BLaER1 treated with 17β-estradiol and CSF1 and Interleukin-3, amounts not matched to agents 10 nM and 100 nM (cell line): ENCODE measurements around the gene CDHR2.

Source experiments
- H3K27ac ChIP-seq, 11 experiments: shearing (Covaris generic); formaldehyde crosslinking; 2 replicates each; pipeline ENCODE4 v1.8.1; 2022
- H3K27me3 ChIP-seq, 11 experiments: shearing (Covaris generic); formaldehyde crosslinking; 2 replicates each; pipeline ENCODE4 v1.8.1; 2022
- H3K36me3 ChIP-seq, 11 experiments: shearing (Covaris generic); formaldehyde crosslinking; 2 replicates each; pipeline ENCODE4 v1.8.1; 2022
- H3K4me1 ChIP-seq, 10 experiments: shearing (Covaris generic); formaldehyde crosslinking; 2 replicates each; pipeline ENCODE4 v1.8.1; 2022
- H3K4me2 ChIP-seq, 11 experiments: shearing (Covaris generic); formaldehyde crosslinking; 2 replicates each; pipeline ENCODE4 v1.8.1; 2022
- H3K4me3 ChIP-seq, 10 experiments: shearing (Covaris generic); formaldehyde crosslinking; 2 replicates each; pipeline ENCODE4 v1.8.1; 2022
- H3K9ac ChIP-seq, 11 experiments: shearing (Covaris generic); formaldehyde crosslinking; 2 replicates each; pipeline ENCODE4 v1.8.1; 2022
- H3K9me3 ChIP-seq, 11 experiments: shearing (Covaris generic); formaldehyde crosslinking; replicated peaks in 1 of 11; 2 replicates each; pipeline ENCODE4 v1.8.1; 2022
- H4K20me1 ChIP-seq, 11 experiments: shearing (Covaris generic); formaldehyde crosslinking; 2 replicates each; pipeline ENCODE4 v1.8.1; 2022
- Cebpa-rat ChIP-seq, 11 experiments: shearing (Covaris generic); IDR thresholded peaks; 2 replicates each; pipeline ENCODE4 v1.8.1; 2022

The CDHR2 gene

GRCh38 chr5:176535664-176536131 is 13.4 kb upstream of the CDHR2 start:
- H3K4me1 ChIP-seq: peaks cover 72 to 80% (median 74%) of the 10 kb centered on the region in 10 experiments
- H3K27me3 ChIP-seq: no peaks in the 10 kb centered on the region
- peak overlapping the region; percentile 76 to 95 (median 90) for H3K4me3 ChIP-seq
- peak overlapping the region; percentile 91 to 100 (median 100) for H3K27ac ChIP-seq
- peak overlapping the region; percentile 94 to 100 (median 99) for H3K9ac ChIP-seq
- no peak for TF ChIP-seq Cebpa-rat (IDR thresholded peaks at IDR 0.05)
- H4K20me1 ChIP-seq: peaks cover 30 to 45% (median 43%) of the 10 kb centered on the region in 11 experiments
- peak overlapping the region; percentile 96 to 100 (median 98) for H3K4me2 ChIP-seq
- H3K9me3 ChIP-seq: no peaks in the 10 kb centered on the region
- H3K36me3 ChIP-seq: peaks cover 12 to 27% (median 14%) of the 10 kb centered on the region in 11 experiments

DNA sequence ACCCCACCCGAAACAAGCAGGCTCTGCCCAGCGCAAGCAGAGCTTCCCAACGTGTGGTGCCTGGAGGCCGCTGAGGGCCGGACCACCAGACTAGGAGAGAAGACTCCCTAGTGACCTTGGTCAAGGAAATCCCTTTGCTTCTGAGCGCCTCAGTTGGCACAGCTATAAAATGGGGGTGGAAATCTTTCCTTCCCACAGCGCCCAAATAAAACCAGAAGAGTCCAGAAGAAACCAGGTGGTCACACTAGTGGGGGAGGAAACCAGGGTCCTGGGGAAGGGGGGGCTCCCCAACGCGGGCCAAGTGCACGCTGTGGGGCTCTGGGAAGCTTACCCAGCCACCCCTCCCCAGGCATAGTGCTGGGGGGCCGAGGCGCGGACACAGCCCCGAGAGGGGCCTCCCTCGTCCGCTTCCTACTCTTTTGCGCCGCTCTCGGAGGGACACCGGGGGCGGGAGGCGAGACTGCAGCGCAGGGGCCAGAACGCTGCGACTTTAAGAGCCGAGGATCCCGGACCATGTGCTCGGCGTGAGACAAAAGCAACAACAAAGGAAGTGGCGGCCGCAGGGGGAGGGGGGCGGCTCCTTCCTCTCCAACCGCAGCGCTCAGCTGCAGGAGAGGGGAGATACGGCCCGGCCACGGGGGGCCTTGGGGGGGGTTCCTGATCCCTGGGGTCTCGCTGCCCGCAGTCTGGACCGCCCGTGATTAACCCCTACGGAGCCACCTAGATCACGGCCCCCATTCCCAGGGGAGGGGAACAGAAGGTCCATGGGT is 12.8 kb upstream of the CDHR2 start:
- Histone ChIP-seq H3K4me2 (peak overlapping the region; percentile 96 to 100 (median 98)), H3K9ac (peak overlapping the region; percentile 94 to 100 (median 99)), H3K27ac (peak overlapping the region; percentile 91 to 100 (median 100)), H3K4me1 (peaks cover 72 to 80% (median 74%) of the 10 kb centered on the region in 10 experiments), H4K20me1 (peaks cover 26 to 39% (median 38%) of the 10 kb centered on the region in 11 experiments), H3K36me3 (peaks cover 8 to 21% (median 9%) of the 10 kb centered on the region in 11 experiments), H3K27me3 (no peaks in the 10 kb centered on the region), H3K4me3 (peak overlapping the region; percentile 76 to 95 (median 90)), H3K9me3 (no peaks in the 10 kb centered on the region)
- no peak for TF ChIP-seq Cebpa-rat (IDR thresholded peaks at IDR 0.05)

GRCh38 chr5:176536902-176537553 is 12.1 kb upstream of the CDHR2 start, which contains the start of gene RNF44:
RNF44 (minus strand) TSS chr5:176537402; CDS start chr5:176532472, 4,930 bp downstream.
- TF ChIP-seq Cebpa-rat (IDR thresholded peaks at IDR 0.05): no peak
- peak within 1 kb of the TSS; percentile 94 to 100 (median 99) for H3K9ac ChIP-seq
- H3K4me3 ChIP-seq: peak within 1 kb of the TSS; percentile 76 to 95 (median 90)
- H3K4me2 ChIP-seq: peak within 1 kb of the TSS; percentile 96 to 100 (median 98)
- no peaks in the 10 kb centered on the region for H3K27me3 ChIP-seq
- H3K4me1 ChIP-seq: peaks cover 72 to 80% (median 74%) of the 10 kb centered on the region in 10 experiments
- peaks cover 18 to 32% (median 30%) of the 10 kb centered on the region in 11 experiments for H4K20me1 ChIP-seq
- H3K27ac ChIP-seq: peak within 1 kb of the TSS; percentile 91 to 100 (median 100)
- H3K36me3 ChIP-seq: peaks cover 1 to 14% (median 2%) of the 10 kb centered on the region in 11 experiments; a peak in 18 of 22 replicates
- no peaks in the 10 kb centered on the region for H3K9me3 ChIP-seq

- peak overlapping the region; percentile 80 to 99 (median 98) for H3K4me2 ChIP-seq
- peak in 7 of 11 experiments; percentile 46 to 68 (median 55); a peak in 8 of 22 replicates for TF ChIP-seq Cebpa-rat (IDR thresholded peaks at IDR 0.05)
- peaks cover 70 to 80% (median 73%) of the 10 kb centered on the region in 10 experiments for H3K4me1 ChIP-seq
- peaks cover 17 to 25% (median 24%) of the 10 kb centered on the region in 11 experiments; a peak in 18 of 22 replicates for H4K20me1 ChIP-seq
- no peaks in the 10 kb centered on the region for H3K9me3 ChIP-seq
- H3K27me3 ChIP-seq: no peaks in the 10 kb centered on the region
- H3K4me3 ChIP-seq: peak overlapping the region; percentile 76 to 95 (median 90)
- peak overlapping the region; percentile 91 to 100 (median 100) for H3K27ac ChIP-seq
- peak overlapping the region; percentile 94 to 100 (median 99) for H3K9ac ChIP-seq
- H3K36me3 ChIP-seq: peaks cover 0 to 10% (median 0%) of the 10 kb centered on the region in 11 experiments; a peak in 3 of 22 replicates
Observed at GRCh38 chr5:176537554-176538229, 11.4 kb upstream of the CDHR2 start.

- H3K27ac ChIP-seq: peak overlapping the region; percentile 7 to 100 (median 99); a peak in 20 of 22 replicates
- H3K4me1 ChIP-seq: peaks cover 62 to 75% (median 67%) of the 10 kb centered on the region in 10 experiments
- peaks cover 9 to 18% (median 17%) of the 10 kb centered on the region in 11 experiments; a peak in 16 of 22 replicates for H4K20me1 ChIP-seq
- no peaks in the 10 kb centered on the region for H3K9me3 ChIP-seq
- H3K4me3 ChIP-seq: peak overlapping the region; percentile 76 to 95 (median 90); a peak in 19 of 20 replicates
- H3K9ac ChIP-seq: peak overlapping the region; percentile 41 to 100 (median 97); a peak in 19 of 22 replicates
- 0 out of 22 replicates have a peak, but pooled peaks of 1 of the 11 experiments have one; percentile 34 for TF ChIP-seq Cebpa-rat (IDR thresholded peaks at IDR 0.05)
- H3K27me3 ChIP-seq: no peaks in the 10 kb centered on the region
- peak overlapping the region; percentile 80 to 100 (median 98) for H3K4me2 ChIP-seq
- H3K36me3 ChIP-seq: peaks cover 0 to 8% (median 0%) of the 10 kb centered on the region in 11 experiments; a peak in 3 of 22 replicates
Observed at GRCh38 chr5:176538230-176538988, 10.7 kb upstream of the CDHR2 start.

DNA sequence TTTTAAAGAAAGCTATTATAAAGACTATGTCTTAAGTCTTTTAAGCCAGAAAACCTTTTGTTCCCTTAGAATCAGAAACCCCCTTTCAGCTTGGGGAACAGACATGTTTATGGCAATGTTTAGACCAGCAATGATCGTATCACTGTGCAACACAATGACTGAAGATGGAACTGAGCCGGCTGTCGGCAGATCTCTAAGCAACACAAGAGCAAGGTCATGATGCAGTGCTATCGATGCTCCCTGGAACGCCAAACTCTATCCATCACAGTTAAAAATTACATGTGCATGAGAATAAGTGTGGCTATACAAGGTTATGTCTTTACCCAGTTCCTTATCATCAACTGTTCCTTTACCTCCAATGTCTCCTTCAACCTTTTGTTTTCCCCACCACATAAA is 10.2 kb upstream of the CDHR2 start:
- Histone ChIP-seq H3K4me3 (no peak overlapping the region), H3K27me3 (no peaks in the 10 kb centered on the region), H3K9me3 (no peaks in the 10 kb centered on the region), H3K4me1 (peaks cover 58 to 75% (median 66%) of the 10 kb centered on the region in 10 experiments), H3K27ac (peak overlapping the region in 2 of 11 experiments; percentile 24 to 36; a peak in 1 of 22 replicates), H3K36me3 (peaks cover 0 to 8% (median 0%) of the 10 kb centered on the region in 11 experiments; a peak in 3 of 22 replicates), H4K20me1 (peaks cover 4 to 12% (median 11%) of the 10 kb centered on the region in 11 experiments; a peak in 16 of 22 replicates), H3K9ac (no peak overlapping the region; a peak in 1 of 22 replicates), H3K4me2 (peak overlapping the region; percentile 80 to 100 (median 98); a peak in 20 of 22 replicates)
- no peak for TF ChIP-seq Cebpa-rat (IDR thresholded peaks at IDR 0.05)

GRCh38 chr5:176540476-176540899 is 8.7 kb upstream of the CDHR2 start:
- H3K27ac ChIP-seq: peak overlapping the region in 9 of 11 experiments; percentile 58 to 91 (median 88); a peak in 17 of 22 replicates
- TF ChIP-seq Cebpa-rat (IDR thresholded peaks at IDR 0.05): no peak
- H4K20me1 ChIP-seq: peaks cover 0 to 9% (median 0%) of the 10 kb centered on the region in 11 experiments; a peak in 1 of 22 replicates
- peak overlapping the region in 9 of 11 experiments; percentile 82 to 93 (median 90); a peak in 15 of 22 replicates for H3K9ac ChIP-seq
- H3K4me1 ChIP-seq: peaks cover 60 to 75% (median 68%) of the 10 kb centered on the region in 10 experiments
- H3K4me2 ChIP-seq: peak overlapping the region; percentile 80 to 100 (median 98)
- H3K4me3 ChIP-seq: peak overlapping the region in 1 of 10 experiments; percentile 75; a peak in 1 of 20 replicates
- no peaks in the 10 kb centered on the region for H3K36me3 ChIP-seq
- H3K27me3 ChIP-seq: no peaks in the 10 kb centered on the region
- H3K9me3 ChIP-seq: no peaks in the 10 kb centered on the region
